Testis (tissue), 2 donors: ENCODE results near the gene NRXN3.

Experiments
- POLR2A ChIP-seq: fragments of 450-650 bp; IDR thresholded peaks from one replicate; pipeline ENCODE4 v1.6.1; 2017; ENCODE audit warnings: antibody characterized with exemption, mild to moderate bottlenecking, moderate library complexity
- TF ChIP-seq, protein P1 (sequence below), 3 experiments: fragments of 450-650 bp in 2 of 3; fragments of 200-600 bp in 1 of 3; sonication (generic) in 1 of 3; IDR thresholded peaks; one replicate each; pipeline ENCODE4 v1.5.1; 2016 to 2019; ENCODE audit warnings: antibody characterized with exemption in 3 of 3, mild to moderate bottlenecking in 2 of 3, moderate library complexity in 1 of 3

DNA sequence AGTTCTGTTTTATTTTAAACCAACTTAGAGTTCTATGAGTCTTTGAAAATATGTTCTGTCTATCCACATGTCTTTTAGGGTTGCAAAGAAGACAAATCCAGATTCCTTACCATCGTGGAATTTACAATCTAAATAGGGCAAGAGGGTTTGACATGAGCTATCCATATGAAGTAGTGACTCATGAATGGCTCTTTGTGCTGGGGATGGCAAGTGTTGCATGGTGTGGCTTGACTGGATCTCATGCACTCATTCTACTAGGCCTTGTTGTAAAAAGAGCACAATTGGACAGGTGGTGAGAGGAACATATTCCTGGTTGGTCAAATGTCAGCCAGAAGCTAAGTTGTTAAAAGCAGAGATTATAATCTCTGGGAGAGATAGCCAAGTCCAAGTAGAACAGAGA, 1532.0 kb downstream of the NRXN3 start:
- TF ChIP-seq, protein P1, sequence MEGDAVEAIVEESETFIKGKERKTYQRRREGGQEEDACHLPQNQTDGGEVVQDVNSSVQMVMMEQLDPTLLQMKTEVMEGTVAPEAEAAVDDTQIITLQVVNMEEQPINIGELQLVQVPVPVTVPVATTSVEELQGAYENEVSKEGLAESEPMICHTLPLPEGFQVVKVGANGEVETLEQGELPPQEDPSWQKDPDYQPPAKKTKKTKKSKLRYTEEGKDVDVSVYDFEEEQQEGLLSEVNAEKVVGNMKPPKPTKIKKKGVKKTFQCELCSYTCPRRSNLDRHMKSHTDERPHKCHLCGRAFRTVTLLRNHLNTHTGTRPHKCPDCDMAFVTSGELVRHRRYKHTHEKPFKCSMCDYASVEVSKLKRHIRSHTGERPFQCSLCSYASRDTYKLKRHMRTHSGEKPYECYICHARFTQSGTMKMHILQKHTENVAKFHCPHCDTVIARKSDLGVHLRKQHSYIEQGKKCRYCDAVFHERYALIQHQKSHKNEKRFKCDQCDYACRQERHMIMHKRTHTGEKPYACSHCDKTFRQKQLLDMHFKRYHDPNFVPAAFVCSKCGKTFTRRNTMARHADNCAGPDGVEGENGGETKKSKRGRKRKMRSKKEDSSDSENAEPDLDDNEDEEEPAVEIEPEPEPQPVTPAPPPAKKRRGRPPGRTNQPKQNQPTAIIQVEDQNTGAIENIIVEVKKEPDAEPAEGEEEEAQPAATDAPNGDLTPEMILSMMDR (IDR thresholded peaks at IDR 0.05), result no peak
- TF ChIP-seq POLR2A, result no peak
